ENCODE results near the gene FOXP4.

Gene FOXP4

DNA sequence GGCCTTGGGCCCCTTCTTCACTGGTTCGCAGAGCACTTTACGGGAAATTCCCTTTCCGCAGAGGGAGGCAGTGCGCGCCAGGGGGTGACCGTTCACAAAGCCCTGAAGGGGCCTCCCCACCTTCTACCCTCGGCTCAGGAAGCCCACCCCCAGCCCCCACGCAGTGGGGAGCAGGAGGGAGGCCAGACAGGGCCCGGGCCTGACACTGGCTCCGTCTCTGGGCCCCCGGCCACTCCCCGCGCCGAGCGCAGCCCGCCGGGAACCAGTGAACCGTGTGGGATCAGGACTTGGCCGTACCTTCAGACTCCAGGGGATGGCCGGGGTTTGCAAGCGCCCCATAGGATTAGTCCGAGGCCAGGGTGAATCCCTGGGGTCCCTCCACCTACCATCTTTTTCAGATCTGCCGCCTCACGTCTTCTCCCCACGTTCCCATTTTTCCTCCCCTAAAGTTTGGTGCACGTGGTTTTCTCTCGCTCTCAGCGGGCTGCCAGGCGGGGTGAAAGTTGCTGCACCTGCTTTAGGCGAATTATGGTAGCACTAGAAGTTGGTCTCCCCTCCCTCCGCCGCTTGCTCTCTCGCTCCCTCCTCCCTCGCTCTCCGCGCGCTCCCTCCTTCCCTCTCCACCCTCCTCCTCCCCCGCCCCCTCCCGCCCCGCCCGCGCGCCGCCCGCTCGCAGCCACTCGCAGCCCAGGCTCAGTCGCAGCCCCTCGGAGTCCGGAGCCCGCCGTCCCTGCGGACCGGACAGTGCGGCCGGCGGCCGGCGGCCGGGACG is at the start of gene FOXP4:
FOXP4 (plus strand) TSS at position 679 of the 772 bp plus-strand sequence. CDS start 19,380 bp downstream, outside the sequence.
- H3K9me3 Mint-ChIP-seq = no peaks in the 10 kb centered on the region
- ATAC-seq (replicated peaks; ENCODE audit: extremely low read depth, poor library complexity, severe bottlenecking) (peak; percentile 83), DNase-seq (ENCODE audit: low spot score in 2 of 2) (peak; percentile 56 to 68)
- peak within 1 kb of the TSS; percentile 89 for H3K4me3 Mint-ChIP-seq
- no peaks in the 10 kb centered on the region for H3K27me3 Mint-ChIP-seq
- H3K27ac Mint-ChIP-seq (ENCODE audit: low read depth) = peak within 1 kb of the TSS; percentile 82
- H3K36me3 Mint-ChIP-seq (ENCODE audit: insufficient read depth) = peaks cover 9% of the 10 kb centered on the region
- peaks cover 37% of the 10 kb centered on the region for H3K4me1 Mint-ChIP-seq

DNA sequence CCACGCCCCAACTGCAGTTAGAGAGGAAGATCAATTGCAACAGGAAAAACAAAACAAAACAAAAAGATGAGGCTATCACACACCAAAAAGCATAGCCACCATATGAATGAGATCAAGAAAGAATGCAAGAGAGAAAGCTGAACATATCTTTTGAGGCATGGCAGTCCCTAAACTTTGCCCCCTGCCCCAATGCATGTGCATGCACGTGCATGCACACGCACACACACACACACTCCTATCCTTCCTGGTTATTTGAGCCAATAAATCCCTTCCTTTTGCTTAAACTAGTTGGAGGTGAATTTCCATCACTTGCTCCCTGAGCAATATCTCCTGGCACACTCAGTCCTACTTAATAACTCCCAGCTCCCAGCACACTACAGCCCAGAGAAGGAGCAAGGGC is 48.6 kb upstream of the FOXP4 start:
- H3K4me1 Mint-ChIP-seq = no peaks in the 10 kb centered on the region
- ATAC-seq (replicated peaks; ENCODE audit: extremely low read depth, poor library complexity, severe bottlenecking) = no peak
- H3K9me3 Mint-ChIP-seq = no peaks in the 10 kb centered on the region
- H3K27ac Mint-ChIP-seq (ENCODE audit: low read depth) = no peak overlapping the region
- DNase-seq (ENCODE audit: low spot score in 2 of 2) = no peak
- no peak overlapping the region for H3K4me3 Mint-ChIP-seq
- H3K36me3 Mint-ChIP-seq (ENCODE audit: insufficient read depth) = no peaks in the 10 kb centered on the region
- peaks cover 31% of the 10 kb centered on the region for H3K27me3 Mint-ChIP-seq

- DNase-seq (ENCODE audit: low spot score in 2 of 2) = no peak
- peaks cover 3% of the 10 kb centered on the region for H3K4me1 Mint-ChIP-seq
- H3K4me3 Mint-ChIP-seq = no peak overlapping the region
- peaks cover 35% of the 10 kb centered on the region for H3K27me3 Mint-ChIP-seq
- no peaks in the 10 kb centered on the region for H3K36me3 Mint-ChIP-seq (ENCODE audit: insufficient read depth)
- no peak overlapping the region for H3K27ac Mint-ChIP-seq (ENCODE audit: low read depth)
- no peak for ATAC-seq (replicated peaks; ENCODE audit: extremely low read depth, poor library complexity, severe bottlenecking)
- H3K9me3 Mint-ChIP-seq = no peaks in the 10 kb centered on the region
Observed at GRCh38 chr6:41497994-41498393, 48.2 kb upstream of the FOXP4 start.

DNA sequence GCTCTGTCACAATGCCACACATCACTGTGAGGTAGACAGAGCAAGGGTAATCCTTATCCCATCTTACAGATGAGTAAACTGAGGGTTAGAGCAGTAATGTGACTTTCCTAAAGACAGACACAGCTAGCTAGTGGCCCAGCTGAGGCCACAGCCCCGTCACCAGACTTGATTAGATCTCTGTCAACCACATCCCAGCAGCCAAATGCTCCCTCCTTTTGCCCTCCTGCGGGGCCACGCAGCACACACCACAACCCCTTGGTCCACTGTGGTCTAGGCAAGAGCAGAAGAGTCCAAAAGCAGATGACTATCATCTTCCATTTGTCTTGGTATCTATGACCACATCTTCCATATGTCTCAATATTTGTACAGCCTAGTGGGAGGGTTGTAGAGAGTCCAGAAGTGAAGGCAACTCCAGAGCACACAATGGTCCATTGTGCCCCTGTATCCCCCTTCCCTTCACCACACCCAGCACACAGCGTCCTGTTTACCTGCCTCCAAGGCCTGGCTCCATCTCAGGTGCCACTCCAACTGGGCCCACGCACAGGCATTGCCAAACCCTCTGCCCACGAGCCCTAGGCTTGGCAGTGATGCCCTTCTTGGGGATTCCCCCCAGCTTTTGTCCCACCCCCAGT is 47.1 kb upstream of the FOXP4 start:
- H3K4me1 Mint-ChIP-seq = peaks cover 7% of the 10 kb centered on the region
- H3K9me3 Mint-ChIP-seq = no peaks in the 10 kb centered on the region
- H3K4me3 Mint-ChIP-seq = no peak overlapping the region
- H3K36me3 Mint-ChIP-seq (ENCODE audit: insufficient read depth) = no peaks in the 10 kb centered on the region
- H3K27me3 Mint-ChIP-seq = peaks cover 44% of the 10 kb centered on the region
- DNase-seq (ENCODE audit: low spot score in 2 of 2) = no peak
- no peak for ATAC-seq (replicated peaks; ENCODE audit: extremely low read depth, poor library complexity, severe bottlenecking)
- H3K27ac Mint-ChIP-seq (ENCODE audit: low read depth) = no peak overlapping the region

DNA sequence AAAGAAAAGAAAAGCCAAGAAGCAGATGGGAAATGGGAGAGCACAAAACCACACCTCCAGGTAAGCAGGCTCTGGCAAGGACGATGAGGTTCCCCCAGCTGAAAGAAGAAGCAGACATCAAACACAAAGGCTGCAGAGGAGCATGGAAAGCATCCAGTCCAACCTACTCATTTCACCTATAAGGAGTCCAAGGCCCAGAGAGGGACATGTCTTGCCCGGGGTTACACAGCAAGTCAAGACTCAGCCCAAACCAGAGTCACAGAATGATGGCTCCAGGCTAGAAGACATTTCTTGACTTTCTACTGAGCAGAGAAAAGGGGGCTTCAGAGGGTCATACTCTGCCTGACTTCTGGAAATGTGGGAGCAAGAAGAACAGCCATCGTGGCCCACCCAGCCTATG is 45.6 kb upstream of the FOXP4 start:
- Mint-ChIP-seq H3K9me3 (no peaks in the 10 kb centered on the region), H3K36me3 (ENCODE audit: insufficient read depth) (no peaks in the 10 kb centered on the region), H3K27ac (ENCODE audit: low read depth) (no peak overlapping the region), H3K27me3 (peaks cover 58% of the 10 kb centered on the region), H3K4me3 (no peak overlapping the region), H3K4me1 (peaks cover 14% of the 10 kb centered on the region)
- DNase-seq (ENCODE audit: low spot score in 2 of 2) (no peak), ATAC-seq (replicated peaks; ENCODE audit: extremely low read depth, poor library complexity, severe bottlenecking) (no peak)

- ATAC-seq (replicated peaks; ENCODE audit: extremely low read depth, poor library complexity, severe bottlenecking) (no peak), DNase-seq (ENCODE audit: low spot score in 2 of 2) (no peak)
- Mint-ChIP-seq H3K9me3 (no peaks in the 10 kb centered on the region), H3K27ac (ENCODE audit: low read depth) (no peak overlapping the region), H3K27me3 (peaks cover 74% of the 10 kb centered on the region), H3K4me3 (peak overlapping the region; percentile 14), H3K4me1 (peaks cover 14% of the 10 kb centered on the region), H3K36me3 (ENCODE audit: insufficient read depth) (no peaks in the 10 kb centered on the region)
Observed at GRCh38 chr6:41502566-41502916, 43.6 kb upstream of the FOXP4 start.

DNA sequence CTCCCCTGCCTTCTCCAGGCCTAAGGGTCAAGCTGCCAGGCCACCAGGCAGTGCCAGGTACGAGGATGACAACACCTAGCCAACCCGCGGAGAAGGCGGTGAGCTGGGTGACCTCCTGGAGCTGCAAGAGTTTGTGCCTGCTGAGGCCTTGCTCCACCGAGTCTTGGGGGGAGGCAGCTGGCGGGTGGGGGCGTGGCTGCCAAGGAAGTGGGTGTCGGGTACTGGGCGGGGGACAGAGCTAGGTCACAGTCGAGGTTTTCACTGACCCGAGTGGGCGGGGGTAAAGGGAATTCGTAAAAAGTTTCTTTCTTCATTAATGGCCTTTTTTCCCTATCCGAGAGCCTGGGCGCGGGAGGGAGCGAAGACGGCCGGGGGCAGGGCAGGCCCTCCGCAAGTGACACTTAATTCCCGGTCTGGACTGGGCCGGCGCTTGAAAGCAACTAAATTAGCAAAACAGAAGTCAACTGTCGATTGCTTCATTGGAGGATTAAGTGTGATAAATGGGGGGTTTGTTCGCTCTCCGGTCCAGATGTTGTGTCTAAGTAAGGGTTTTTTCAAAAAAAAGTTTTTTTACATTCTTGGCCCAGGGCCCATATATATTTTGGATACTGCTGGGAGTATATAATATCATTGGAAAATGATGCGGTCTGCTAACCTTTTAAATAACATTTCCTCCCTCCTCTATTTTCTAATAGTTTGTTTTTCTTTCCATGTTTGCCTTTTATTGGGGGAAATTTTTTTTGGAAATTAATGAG is 43.1 kb upstream of the FOXP4 start:
- Mint-ChIP-seq H3K4me3 (peak overlapping the region; percentile 14), H3K36me3 (ENCODE audit: insufficient read depth) (peaks cover 2% of the 10 kb centered on the region), H3K9me3 (no peaks in the 10 kb centered on the region), H3K27ac (ENCODE audit: low read depth) (no peak overlapping the region), H3K4me1 (peaks cover 14% of the 10 kb centered on the region), H3K27me3 (peaks cover 69% of the 10 kb centered on the region)
- DNase-seq (ENCODE audit: low spot score in 2 of 2) = no peak
- ATAC-seq (replicated peaks; ENCODE audit: extremely low read depth, poor library complexity, severe bottlenecking) = no peak

- peaks cover 2% of the 10 kb centered on the region for H3K36me3 Mint-ChIP-seq (ENCODE audit: insufficient read depth)
- no peak for DNase-seq (ENCODE audit: low spot score in 2 of 2)
- no peaks in the 10 kb centered on the region for H3K9me3 Mint-ChIP-seq
- no peak overlapping the region for H3K27ac Mint-ChIP-seq (ENCODE audit: low read depth)
- peaks cover 14% of the 10 kb centered on the region for H3K4me1 Mint-ChIP-seq
- ATAC-seq (replicated peaks; ENCODE audit: extremely low read depth, poor library complexity, severe bottlenecking) = no peak
- H3K4me3 Mint-ChIP-seq = peak overlapping the region; percentile 64
- H3K27me3 Mint-ChIP-seq = peaks cover 68% of the 10 kb centered on the region
Observed at GRCh38 chr6:41503827-41504465, 42.2 kb upstream of the FOXP4 start.

- Mint-ChIP-seq H3K9me3 (no peaks in the 10 kb centered on the region), H3K4me3 (peak overlapping the region; percentile 64), H3K27ac (ENCODE audit: low read depth) (no peak overlapping the region), H3K36me3 (ENCODE audit: insufficient read depth) (peaks cover 2% of the 10 kb centered on the region), H3K4me1 (peaks cover 14% of the 10 kb centered on the region), H3K27me3 (peaks cover 69% of the 10 kb centered on the region)
- no peak for ATAC-seq (replicated peaks; ENCODE audit: extremely low read depth, poor library complexity, severe bottlenecking)
- no peak for DNase-seq (ENCODE audit: low spot score in 2 of 2)
Observed at GRCh38 chr6:41504466-41505121, 41.6 kb upstream of the FOXP4 start.

GRCh38 chr6:41505122-41506049 is 40.8 kb upstream of the FOXP4 start:
- H3K27me3 Mint-ChIP-seq = peaks cover 66% of the 10 kb centered on the region
- H3K9me3 Mint-ChIP-seq = no peaks in the 10 kb centered on the region
- DNase-seq (ENCODE audit: low spot score in 2 of 2) = no peak
- ATAC-seq (replicated peaks; ENCODE audit: extremely low read depth, poor library complexity, severe bottlenecking) = peak; percentile 49
- H3K4me1 Mint-ChIP-seq = peaks cover 14% of the 10 kb centered on the region
- peak overlapping the region; percentile 64 for H3K4me3 Mint-ChIP-seq
- H3K27ac Mint-ChIP-seq (ENCODE audit: low read depth) = no peak overlapping the region
- H3K36me3 Mint-ChIP-seq (ENCODE audit: insufficient read depth) = peaks cover 2% of the 10 kb centered on the region

- Mint-ChIP-seq H3K27me3 (peaks cover 47% of the 10 kb centered on the region), H3K27ac (ENCODE audit: low read depth) (no peak overlapping the region)
Observed at GRCh38 chr6:41508479-41508878, 37.7 kb upstream of the FOXP4 start.

More at GRCh38 chr6:41508479-41508878, 37.7 kb upstream of the FOXP4 start:
- Mint-ChIP-seq H3K36me3 (ENCODE audit: insufficient read depth) (peaks cover 2% of the 10 kb centered on the region), H3K9me3 (no peaks in the 10 kb centered on the region), H3K4me1 (peaks cover 7% of the 10 kb centered on the region), H3K4me3 (no peak overlapping the region)
- DNase-seq (ENCODE audit: low spot score in 2 of 2) (no peak), ATAC-seq (replicated peaks; ENCODE audit: extremely low read depth, poor library complexity, severe bottlenecking) (no peak)
